NCI-H2029 treated with DMSO at 0.1 percent for 48 hours (cell line): ENCODE measurements around the gene IGSF11.

Experiments used
- DNase-seq: peaks from one replicate; lab custom pipeline; 2025; lab: John Stamatoyannopoulos, UW

IGSF11 gene

DNA sequence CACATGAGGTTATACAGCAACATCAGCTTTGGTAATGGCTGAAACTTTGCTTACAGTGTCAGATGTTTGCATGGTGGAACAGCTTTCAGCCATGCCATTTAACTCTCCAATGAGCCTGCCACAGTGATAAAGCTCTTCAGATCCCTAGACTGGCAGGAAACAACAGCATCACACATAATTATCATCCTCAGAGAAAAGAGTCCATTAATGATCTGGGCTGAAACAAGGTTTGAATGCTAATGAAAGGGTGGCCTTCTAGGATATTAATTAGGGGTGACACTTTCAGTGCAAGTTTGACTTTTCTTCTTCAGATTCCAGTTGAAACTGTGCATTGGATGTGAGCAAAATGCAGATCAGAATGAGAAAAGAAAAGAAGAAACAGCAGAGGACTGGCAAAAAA lies 166.6 kb downstream of the IGSF11 start:
- no peak for DNase-seq

DNA sequence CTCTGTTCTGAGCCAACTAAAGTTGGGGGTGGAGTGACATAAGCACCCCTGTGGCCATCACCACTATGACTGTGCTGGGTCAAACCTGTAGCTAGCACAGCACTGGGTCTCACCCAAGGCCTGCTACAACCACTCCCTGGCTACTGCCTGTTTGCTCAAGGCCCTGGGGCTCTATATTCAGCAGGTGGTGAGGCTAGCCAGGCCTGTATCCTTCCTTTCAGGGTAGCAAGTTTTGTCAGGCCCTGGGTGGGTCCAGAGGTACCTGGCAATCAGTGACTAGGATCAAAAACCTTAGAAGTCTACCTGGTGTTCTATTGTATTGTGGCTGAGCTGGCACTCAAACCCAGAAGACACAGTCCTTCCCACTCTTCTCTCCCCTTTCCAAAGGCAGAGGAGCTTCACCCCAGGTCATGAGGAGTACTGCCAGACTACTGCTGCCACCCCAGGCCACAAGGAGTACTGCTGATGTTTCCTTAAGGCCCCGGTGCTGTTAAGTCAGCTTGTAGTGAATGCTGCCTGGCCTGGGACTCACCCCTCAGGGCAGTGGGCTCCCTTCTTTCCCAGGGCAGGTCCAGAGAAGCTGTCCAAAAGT lies 170.8 kb downstream of the IGSF11 start:
- DNase-seq, result no peak

DNA sequence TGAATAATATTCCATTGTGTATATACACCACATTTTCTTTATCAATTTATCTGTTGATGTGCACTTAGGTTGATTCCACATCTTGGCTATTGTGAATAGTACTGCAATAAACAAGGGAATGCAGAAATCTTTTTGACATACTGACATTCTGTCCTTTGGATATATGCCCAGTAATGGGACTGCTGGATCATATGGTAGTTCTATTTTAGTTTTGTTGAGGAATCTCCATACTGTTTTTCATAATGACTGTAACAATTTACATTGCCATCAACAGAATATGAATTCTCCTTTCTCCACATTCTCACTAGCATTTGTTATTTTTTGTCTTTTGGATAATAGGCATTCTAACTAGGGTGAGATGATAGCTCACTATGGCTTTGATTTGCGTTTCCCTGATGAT lies 174.7 kb downstream of the IGSF11 start:
- no peak for DNase-seq

DNA sequence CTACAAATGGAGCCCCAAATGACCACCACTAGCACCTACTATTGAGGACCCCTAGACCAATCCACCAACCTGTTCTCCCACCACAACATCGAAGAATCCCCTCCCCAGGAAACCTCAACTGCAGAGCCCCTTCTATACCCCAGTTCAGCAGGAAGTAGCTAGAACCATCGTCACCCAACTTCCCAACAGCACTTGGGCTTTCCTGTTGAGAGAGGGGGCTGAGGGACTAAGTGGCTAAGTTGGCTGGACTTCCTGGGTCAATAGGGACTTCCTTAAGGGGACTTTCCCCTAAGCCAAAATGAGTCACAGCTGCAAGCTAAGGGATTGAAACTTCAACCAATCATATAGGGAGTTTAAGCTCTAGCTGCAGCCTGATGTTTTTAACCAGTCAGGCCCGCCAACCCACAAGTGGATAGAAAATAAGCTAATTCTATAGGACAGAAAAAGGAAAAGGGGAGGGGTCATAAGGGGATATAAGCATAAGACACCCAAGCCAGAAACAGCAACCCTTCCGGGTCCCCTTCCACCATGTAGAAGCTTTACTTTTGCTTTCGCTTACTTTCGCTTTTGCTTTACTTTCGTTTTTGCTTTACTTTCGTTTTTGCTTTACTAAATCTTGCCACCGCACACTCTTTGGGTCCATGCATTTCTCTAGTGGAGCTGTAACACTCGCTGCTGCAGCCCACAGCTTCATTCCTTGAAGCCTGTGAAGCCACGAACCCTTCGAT lies 183.0 kb downstream of the IGSF11 start:
- DNase-seq, result peak; percentile 54

DNA sequence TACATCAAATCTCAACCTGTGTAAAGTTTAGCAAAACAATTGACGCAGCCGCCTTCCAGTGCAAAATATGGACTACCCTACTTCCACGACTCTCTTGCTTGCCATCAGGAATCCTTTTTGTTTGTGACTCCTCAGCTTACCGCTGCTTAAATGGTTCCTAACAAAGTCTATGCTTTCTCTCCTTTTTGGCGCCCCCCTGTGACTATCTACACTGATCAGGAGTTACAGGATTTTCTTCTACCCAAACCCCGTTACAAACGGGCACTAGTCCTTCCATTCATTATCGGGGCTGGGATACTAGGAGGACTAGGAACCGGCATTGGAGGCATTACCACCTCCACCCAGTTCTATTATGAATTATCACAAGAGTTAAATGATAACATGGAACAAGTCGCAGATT lies 184.0 kb downstream of the IGSF11 start:
- no peak for DNase-seq
